H1 (cell line): ENCODE results near the gene CADPS. TPM values are rescaled to one million over a fixed set of nuclear protein-coding genes. Genes with fewer than 3 reads are reported as not detected.

ENCODE experiments used
- CTCF ChIA-PET: fragments of 300-600 bp; sonication (Branson Sonifier 250); formaldehyde crosslinking; loops from one replicate; lab custom pipeline; 2021; ENCODE audit not compliant: partially characterized antibody; lab: Charles Lee
- POLR2A ChIA-PET: fragments of 300-600 bp; sonication (Branson Sonifier 250); formaldehyde crosslinking; loops from one replicate; lab custom pipeline; 2021; ENCODE audit warnings: inconsistent platforms; ENCODE audit not compliant: partially characterized antibody; lab: Charles Lee
- DNase-seq, 2 experiments: peaks; one replicate each; pipeline versions ENCODE4 v3.0.0 to v3.0.0-alpha.2; 2010 to 2022; ENCODE audit warnings: low spot score in 2 of 2, low read depth in 1 of 2, mixed read lengths in 1 of 2
- FAIRE-seq: peaks from 2 replicates; lab custom pipeline; 2011; peaks lifted over from hg19 to GRCh38; lab: Jason Lieb, UNC
- H2AFZ ChIP-seq: 2 replicates; pipeline ENCODE4 v1.8.1; 2012; ENCODE audit warnings: low read length, inconsistent platforms
- H2AK5ac ChIP-seq: 2 replicates; pipeline ENCODE4 v1.6.1; 2013; ENCODE audit warnings: low read depth, low read length
- H2BK120ac ChIP-seq: replicated peaks from 2 replicates; pipeline ENCODE3; 2013; ENCODE audit warnings: low read depth, low read length, inconsistent platforms
- H2BK12ac ChIP-seq: 2 replicates; pipeline ENCODE4 v1.6.1; 2013; ENCODE audit warnings: low read depth, low read length
- H2BK15ac ChIP-seq: 2 replicates; pipeline ENCODE4 v1.6.1; 2013; ENCODE audit warnings: low read length
- H2BK20ac ChIP-seq: 2 replicates; pipeline ENCODE4 v1.6.1; 2013; ENCODE audit warnings: low read length
- H2BK5ac ChIP-seq: 2 replicates; pipeline ENCODE4 v1.6.1; 2013; ENCODE audit warnings: low read depth, low read length
- H3K14ac ChIP-seq: 2 replicates; pipeline ENCODE4 v1.6.1; 2013; ENCODE audit warnings: inconsistent platforms; ENCODE audit not compliant: insufficient read length
- H3K18ac ChIP-seq: 2 replicates; pipeline ENCODE4 v1.6.1; 2013; ENCODE audit warnings: low read length; ENCODE audit errors: extremely low read depth
- H3K23ac ChIP-seq: 2 replicates; pipeline ENCODE4 v1.6.1; 2013; ENCODE audit warnings: inconsistent platforms; ENCODE audit not compliant: insufficient read length
- H3K23me2 ChIP-seq: 2 replicates; pipeline ENCODE4 v1.6.1; 2013; ENCODE audit warnings: low read depth, low read length
- H3K27ac ChIP-seq: 2 replicates; pipeline ENCODE4 v1.6.1; 2011; ENCODE audit warnings: low read depth, low read length, inconsistent platforms
- H3K27me3 ChIP-seq, 4 experiments: replicated peaks in 1 of 4; 1 replicate in 1 of 4; 2 replicates in 3 of 4; pipeline versions ENCODE4 v1.6.1 to v1.8.1; 2011 to 2013; ENCODE audit warnings: low read length in 3 of 4, mild to moderate bottlenecking in 3 of 4, inconsistent platforms in 2 of 4, mixed read lengths in 2 of 4, moderate library complexity in 1 of 4; ENCODE audit not compliant: control insufficient read depth in 3 of 4, insufficient read depth in 3 of 4; ENCODE audit errors: extremely low read depth in 1 of 4
- H3K36me3 ChIP-seq, 4 experiments: 2 replicates each; pipeline versions ENCODE4 v1.6.1 to v1.8.1; 2011 to 2013; ENCODE audit warnings: mild to moderate bottlenecking in 4 of 4, low read length in 3 of 4, moderate library complexity in 2 of 4, control low read depth in 1 of 4, inconsistent platforms in 1 of 4; ENCODE audit not compliant: insufficient read depth in 4 of 4, control insufficient read depth in 2 of 4
- H3K4ac ChIP-seq: replicated peaks from 2 replicates; pipeline ENCODE3; 2013; ENCODE audit warnings: low read length, low read depth, mixed read lengths, inconsistent platforms; ENCODE audit not compliant: insufficient read length
- H3K4me1 ChIP-seq, 4 experiments: replicated peaks in 1 of 4; 1 replicate in 1 of 4; 2 replicates in 3 of 4; pipeline versions ENCODE4 v1.6.1 to v1.8.1; 2011 to 2013; ENCODE audit warnings: low read length in 3 of 4, inconsistent platforms in 2 of 4, mixed read lengths in 1 of 4; ENCODE audit not compliant: insufficient read depth in 4 of 4, control insufficient read depth in 3 of 4
- H3K4me2 ChIP-seq, 2 experiments: 2 replicates each; pipeline versions ENCODE4 v1.6.1 to v1.8.1; 2011 to 2013; ENCODE audit warnings: low read depth in 2 of 2, low read length in 2 of 2, control low read depth in 1 of 2, inconsistent platforms in 1 of 2, mild to moderate bottlenecking in 1 of 2; ENCODE audit not compliant: insufficient read depth in 1 of 2
- H3K4me3 ChIP-seq, 4 experiments: fragments of 200-600, 300-600 bp in 1 of 4; sonication (generic), shearing (Covaris generic), sonication (Bioruptor Twin) in 1 of 4; 2 replicates each; pipeline versions ENCODE4 v1.5.1 to v1.8.1; 2011 to 2016; ENCODE audit warnings: low read length in 4 of 4, low read depth in 3 of 4, control low read depth in 2 of 4, inconsistent platforms in 2 of 4, mild to moderate bottlenecking in 2 of 4, mixed read lengths in 1 of 4, moderate library complexity in 1 of 4; ENCODE audit not compliant: insufficient read depth in 2 of 4; ENCODE audit errors: extremely low read depth in 1 of 4
- H3K56ac ChIP-seq: replicated peaks from 2 replicates; pipeline ENCODE3; 2013; ENCODE audit warnings: low read depth, mild to moderate bottlenecking, mixed read lengths, low read length, inconsistent platforms; ENCODE audit not compliant: insufficient read length
- H3K79me1 ChIP-seq: 2 replicates; pipeline ENCODE4 v1.6.1; 2013; ENCODE audit warnings: low read depth, low read length, control low read depth
- H3K79me2 ChIP-seq, 2 experiments: 2 replicates each; pipeline versions ENCODE4 v1.6.1 to v1.8.1; 2012 to 2013; ENCODE audit warnings: low read length in 2 of 2, mild to moderate bottlenecking in 2 of 2, inconsistent platforms in 1 of 2; ENCODE audit not compliant: insufficient read depth in 2 of 2, control insufficient read depth in 1 of 2
- H3K9ac ChIP-seq, 4 experiments: replicated peaks in 1 of 4; 1 replicate in 1 of 4; 2 replicates in 3 of 4; pipeline versions ENCODE4 v1.6.1 to v1.8.1; 2011 to 2013; ENCODE audit warnings: low read depth in 3 of 4, low read length in 3 of 4, control low read depth in 2 of 4, mild to moderate bottlenecking in 2 of 4, moderate library complexity in 2 of 4, inconsistent platforms in 1 of 4; ENCODE audit errors: extremely low read depth in 1 of 4
- H3K9me3 ChIP-seq, 2 experiments: 2 replicates each; pipeline versions ENCODE4 v1.6.1 to v1.8.1; 2012 to 2013; ENCODE audit warnings: mild to moderate bottlenecking in 2 of 2, moderate library complexity in 2 of 2, control low read depth in 1 of 2, inconsistent platforms in 1 of 2, low read depth in 1 of 2, low read length in 1 of 2, mixed read lengths in 1 of 2; ENCODE audit not compliant: insufficient read depth in 2 of 2
- H4K20me1 ChIP-seq, 2 experiments: replicated peaks in 1 of 2; 2 replicates each; pipeline versions ENCODE3 to v1.8.1; 2011 to 2013; ENCODE audit warnings: inconsistent platforms in 2 of 2, low read length in 2 of 2, mild to moderate bottlenecking in 1 of 2; ENCODE audit not compliant: insufficient read depth in 2 of 2, control insufficient read depth in 1 of 2
- H4K5ac ChIP-seq: 2 replicates; pipeline ENCODE4 v1.6.1; 2013; ENCODE audit warnings: low read length, low read depth, mixed read lengths, inconsistent platforms; ENCODE audit not compliant: insufficient read length
- H4K8ac ChIP-seq: 2 replicates; pipeline ENCODE4 v1.8.0; 2013; ENCODE audit warnings: mild to moderate bottlenecking, moderate library complexity, low read length, inconsistent platforms; ENCODE audit not compliant: insufficient read depth; ENCODE audit errors: extremely low read depth
- H4K91ac ChIP-seq: replicated peaks from 2 replicates; pipeline ENCODE3; 2013; ENCODE audit warnings: low read length, mixed read lengths, inconsistent platforms; ENCODE audit not compliant: insufficient read length
- CREB1 ChIP-seq: IDR thresholded peaks from 2 replicates; pipeline ENCODE4 v1.6.1; 2012; ENCODE audit warnings: inconsistent platforms
- CTBP2 ChIP-seq: IDR thresholded peaks from 2 replicates; pipeline ENCODE4 v1.7.0; 2011; ENCODE audit warnings: borderline replicate concordance, mild to moderate bottlenecking, moderate library complexity, mixed read lengths, low read length; ENCODE audit not compliant: insufficient read depth, insufficient read length
- EZH2 ChIP-seq: fragments of 200-600 bp; sonication (generic); IDR thresholded peaks from 2 replicates; pipeline ENCODE4 v1.7.1; 2012; ENCODE audit warnings: low read depth, mild to moderate bottlenecking, moderate library complexity, low read length, inconsistent platforms; ENCODE audit not compliant: severe bottlenecking
- KDM4A ChIP-seq: IDR thresholded peaks from one replicate; pipeline ENCODE4 v1.7.1; 2012; ENCODE audit warnings: low read depth, mild to moderate bottlenecking, moderate library complexity, low read length, inconsistent platforms; ENCODE audit not compliant: severe bottlenecking
- MAFK ChIP-seq: IDR thresholded peaks from 2 replicates; pipeline ENCODE4 v1.6.1; 2012; ENCODE audit warnings: low read depth, mild to moderate bottlenecking, improper control_type of control experiment, low read length
- POLR2AphosphoS5 ChIP-seq: IDR thresholded peaks from 2 replicates; pipeline ENCODE4 v1.6.1; 2011; ENCODE audit warnings: low read depth, low read length
- SIRT6 ChIP-seq: IDR thresholded peaks from one replicate; pipeline ENCODE4 v1.7.1; 2012; ENCODE audit warnings: low read length, inconsistent platforms
- SP1 ChIP-seq: IDR thresholded peaks from 2 replicates; pipeline ENCODE4 v1.6.1; 2011; ENCODE audit warnings: low read depth, low read length
- SRF ChIP-seq: IDR thresholded peaks from 2 replicates; pipeline ENCODE4 v1.6.1; 2011; ENCODE audit warnings: mild to moderate bottlenecking, low read depth, low read length, moderate library complexity
- SUZ12 ChIP-seq: fragments of 200-600 bp; sonication (generic); IDR thresholded peaks from 2 replicates; pipeline ENCODE4 v1.6.1; 2012; ENCODE audit warnings: mild to moderate bottlenecking, inconsistent platforms, low read length, moderate library complexity, mixed read lengths
- TCF12 ChIP-seq: IDR thresholded peaks from 2 replicates; pipeline ENCODE4 v1.6.1; 2011; ENCODE audit warnings: low read depth, mild to moderate bottlenecking, low read length
- ZNF274 ChIP-seq: IDR thresholded peaks from 2 replicates; pipeline ENCODE4 v1.7.0; 2012; ENCODE audit warnings: low read length, borderline replicate concordance; ENCODE audit errors: extremely low read depth
- whole genome bisulfite sequencing, 2 experiments: shearing (Covaris generic) in 1 of 2; methylation state at CpG; one replicate each; pipeline versions ENCODE4 v1.1.6 to v1.1.7; 2013 to 2015; ENCODE audit warnings: low lambda C conversion rate in 2 of 2, mixed read lengths in 2 of 2, inconsistent platforms in 1 of 2, low coverage in 1 of 2, missing lambda C conversion rate in 1 of 2; ENCODE audit not compliant: insufficient replicate concordance in 2 of 2, insufficient coverage in 1 of 2, insufficient read length in 1 of 2; ENCODE audit errors: extremely low coverage in 1 of 2, missing lambda C conversion rate in 1 of 2; 5-methylcytosine and 5-hydroxymethylcytosine counted together
- polyA plus RNA-seq, 7 experiments: library from polyadenylated mRNA; depleted of rRNA in 3 of 7; stranded (reverse) in 5 of 7; unstranded in 2 of 7; fragments of >200 nt in 5 of 7; fragments of 200-250 nt in 2 of 7; gene quantifications; 1 replicate in 5 of 7; 2 replicates in 1 of 7; 4 replicates in 1 of 7; pipeline versions ENCODE4 v1.2.1 to v1.2.3, GENCODE V29; 2011 to 2013; ENCODE audit warnings: missing spikeins in 2 of 7, mixed read lengths in 2 of 7
- total RNA-seq: library from RNA; stranded (reverse); fragmentation: NEBNext Ultra II Directional; extraction: Animal tissue kit (Norgen Biotek cat#: 25700); gene quantifications from 2 replicates; pipeline ENCODE4 v1.2.1, GENCODE V29; 2021
- TF ChIP-seq, protein P1 (sequence below): IDR thresholded peaks from 2 replicates; pipeline ENCODE4 v1.6.1; 2011; ENCODE audit warnings: low read length, improper control_type of control experiment

Gene CADPS
- total and polyA plus RNA-seq, 2 of the 8 experiments (the other 6 are each of a cell fraction or from before 2014, with no cell fraction given), result 7.1 to 10.2 TPM

DNA sequence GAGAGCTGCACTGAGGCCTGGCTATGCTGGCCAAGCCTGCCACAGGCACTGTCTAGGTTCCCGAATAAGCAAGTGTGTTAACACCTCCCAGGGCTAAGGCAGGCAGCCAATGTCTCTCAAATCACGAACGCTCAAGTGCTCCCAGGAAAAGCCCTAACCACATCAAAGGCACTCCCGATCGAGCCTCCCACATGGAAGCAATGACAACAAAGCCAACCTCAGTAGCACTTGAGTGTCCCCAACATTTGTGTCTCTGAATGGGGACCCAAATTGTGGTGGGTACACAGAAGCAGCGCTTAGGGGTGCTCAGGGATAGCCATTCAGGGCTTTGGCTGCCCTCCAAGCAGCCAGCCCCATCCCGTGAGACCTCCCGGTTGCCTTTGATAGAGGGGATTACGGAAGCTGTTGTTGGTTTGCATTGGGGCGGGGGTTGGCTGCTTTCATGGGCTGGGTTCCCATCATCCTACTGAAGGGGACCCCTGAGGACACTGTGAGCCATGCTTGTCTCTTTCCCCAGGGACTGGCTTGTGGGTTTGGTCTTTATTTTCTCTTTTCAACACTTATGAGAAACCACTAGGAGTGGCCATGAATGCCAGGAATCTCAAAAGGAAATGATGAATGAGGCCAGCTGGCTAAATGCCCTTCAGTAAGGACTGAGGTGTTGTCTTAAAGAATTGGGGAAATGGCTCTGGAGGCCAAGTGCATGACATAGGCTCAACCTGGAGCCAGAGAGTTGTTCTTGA, 267.8 kb downstream of the CADPS start:
- H3K4me1 ChIP-seq, result no peaks in the 10 kb centered on the region
- H2BK120ac ChIP-seq, result no peak overlapping the region
- FAIRE-seq, result no peak
- H4K20me1 ChIP-seq, result no peaks in the 10 kb centered on the region
- no peak overlapping the region for H2AFZ ChIP-seq
- ChIA-PET POLR2A (no interaction called here), CTCF (interaction anchor here (0.6 to 2.4 kb wide), 2 partner anchors 15 to 319 kb away, joined by 4 to 6 read pairs; no protein-coding TSS in a partner anchor)
- no peak overlapping the region for H3K14ac ChIP-seq
- H3K4ac ChIP-seq, result no peak overlapping the region
- no peak overlapping the region for H3K4me2 ChIP-seq
- no peak overlapping the region for H3K4me3 ChIP-seq
- no peak overlapping the region for H4K8ac ChIP-seq
- H2AK5ac ChIP-seq, result no peak overlapping the region
- H3K9ac ChIP-seq, result no peak overlapping the region
- no peaks in the 10 kb centered on the region for H3K79me2 ChIP-seq
- no peak overlapping the region for H4K91ac ChIP-seq
- H2BK12ac ChIP-seq, result no peak overlapping the region
- H3K23me2 ChIP-seq, result no peaks in the 10 kb centered on the region
- H3K79me1 ChIP-seq, result no peaks in the 10 kb centered on the region
- no peak overlapping the region for H3K56ac ChIP-seq
- no peak overlapping the region for H2BK20ac ChIP-seq
- H3K36me3 ChIP-seq, result no peaks in the 10 kb centered on the region
- no peak overlapping the region for H2BK5ac ChIP-seq
- H3K18ac ChIP-seq, result no peak overlapping the region
- WGBS, 2 experiments, result 91% methylated on average over 10 of the region's 10 CpGs; no CpG with 5 or more reads in 1 of the 2 experiments
- no peaks in the 10 kb centered on the region for H3K27me3 ChIP-seq
- no peak overlapping the region for H2BK15ac ChIP-seq
- no peak overlapping the region for H3K27ac ChIP-seq
- no peak overlapping the region for H3K23ac ChIP-seq
- H4K5ac ChIP-seq, result no peak overlapping the region
- TF ChIP-seq SP1, result no peak
- no peak for TF ChIP-seq ZNF274
- no peak for TF ChIP-seq MAFK
- TF ChIP-seq SIRT6, result no peak
- TF ChIP-seq, protein P1, sequence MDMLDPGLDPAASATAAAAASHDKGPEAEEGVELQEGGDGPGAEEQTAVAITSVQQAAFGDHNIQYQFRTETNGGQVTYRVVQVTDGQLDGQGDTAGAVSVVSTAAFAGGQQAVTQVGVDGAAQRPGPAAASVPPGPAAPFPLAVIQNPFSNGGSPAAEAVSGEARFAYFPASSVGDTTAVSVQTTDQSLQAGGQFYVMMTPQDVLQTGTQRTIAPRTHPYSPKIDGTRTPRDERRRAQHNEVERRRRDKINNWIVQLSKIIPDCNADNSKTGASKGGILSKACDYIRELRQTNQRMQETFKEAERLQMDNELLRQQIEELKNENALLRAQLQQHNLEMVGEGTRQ, result no peak
- TF ChIP-seq CTBP2, result no peak
- TF ChIP-seq POLR2AphosphoS5, result no peak
- no peak for TF ChIP-seq SUZ12
- TF ChIP-seq KDM4A, result no peak
- no peak for TF ChIP-seq TCF12
- TF ChIP-seq CREB1, result no peak
- TF ChIP-seq EZH2, result no peak
- no peak for TF ChIP-seq SRF
- DNase-seq, result no peak
- no peaks in the 10 kb centered on the region for H3K9me3 ChIP-seq
